H9 (cell line): Measurements from ENCODE around the gene TRPM8. TPM values are rescaled to one million over a fixed set of nuclear protein-coding genes. Genes with fewer than 3 reads are reported as not detected.

Experiments
- DNase-seq: peaks from one replicate; pipeline ENCODE4 v3.0.0-alpha.2; 2017
- H2AFZ ChIP-seq: one replicate; pipeline ENCODE4 v1.6.1; 2013; ENCODE audit warnings: mild to moderate bottlenecking, low read length, control low read depth, moderate library complexity
- H2AK5ac ChIP-seq: 2 replicates; pipeline ENCODE4 v1.6.1; 2013; ENCODE audit warnings: low read length, control low read depth, mixed read lengths; ENCODE audit not compliant: insufficient read length
- H2BK120ac ChIP-seq: one replicate; pipeline ENCODE4 v1.6.1; 2013; ENCODE audit warnings: low read depth, mild to moderate bottlenecking, low read length, control low read depth, inconsistent platforms; ENCODE audit not compliant: poor library complexity, severe bottlenecking
- H2BK12ac ChIP-seq: 2 replicates; pipeline ENCODE4 v1.6.1; 2013; ENCODE audit warnings: low read length, control low read depth, mixed read lengths, low read depth; ENCODE audit not compliant: insufficient read length
- H2BK15ac ChIP-seq: 2 replicates; pipeline ENCODE4 v1.6.1; 2013; ENCODE audit warnings: low read depth, low read length, control low read depth
- H2BK20ac ChIP-seq: one replicate; pipeline ENCODE4 v1.6.1; 2013; ENCODE audit warnings: low read depth, mild to moderate bottlenecking, low read length, control low read depth, inconsistent platforms; ENCODE audit not compliant: poor library complexity, severe bottlenecking
- H2BK5ac ChIP-seq: 2 replicates; pipeline ENCODE4 v1.6.1; 2013; ENCODE audit warnings: low read length, control low read depth, mixed read lengths; ENCODE audit not compliant: insufficient read length
- H3K14ac ChIP-seq: 2 replicates; pipeline ENCODE4 v1.6.1; 2013; ENCODE audit warnings: low read length, control low read depth; ENCODE audit not compliant: insufficient read depth
- H3K18ac ChIP-seq: 2 replicates; pipeline ENCODE4 v1.6.1; 2013; ENCODE audit warnings: low read depth, mild to moderate bottlenecking, mixed read lengths, low read length, control low read depth; ENCODE audit not compliant: insufficient read length
- H3K23ac ChIP-seq: 2 replicates; pipeline ENCODE4 v1.6.1; 2013; ENCODE audit warnings: low read length, control low read depth, mixed read lengths, low read depth; ENCODE audit not compliant: insufficient read length
- H3K23me2 ChIP-seq: 2 replicates; pipeline ENCODE4 v1.6.1; 2013; ENCODE audit warnings: low read depth, mild to moderate bottlenecking, mixed read lengths, low read length, control low read depth; ENCODE audit not compliant: insufficient read length, poor library complexity, severe bottlenecking
- H3K27ac ChIP-seq: 2 replicates; pipeline ENCODE4 v1.5.1; 2013; ENCODE audit warnings: low read length, control low read depth, mixed read lengths, low read depth; ENCODE audit not compliant: insufficient read length
- H3K27me3 ChIP-seq: 2 replicates; pipeline ENCODE4 v1.6.1; 2013; ENCODE audit warnings: low read length, control low read depth, inconsistent platforms; ENCODE audit not compliant: insufficient read depth
- H3K4ac ChIP-seq: 2 replicates; pipeline ENCODE4 v1.6.1; 2013; ENCODE audit warnings: low read depth, mild to moderate bottlenecking, control low read depth, inconsistent platforms, low read length, moderate library complexity
- H3K4me1 ChIP-seq: 2 replicates; pipeline ENCODE4 v1.6.1; 2013; ENCODE audit warnings: low read length, control low read depth, inconsistent platforms; ENCODE audit not compliant: insufficient read depth
- H3K4me2 ChIP-seq: 2 replicates; pipeline ENCODE4 v1.6.1; 2013; ENCODE audit warnings: low read length, control low read depth, mixed read lengths; ENCODE audit not compliant: insufficient read length, insufficient read depth
- H3K56ac ChIP-seq: 2 replicates; pipeline ENCODE4 v1.6.1; 2013; ENCODE audit warnings: low read depth, mild to moderate bottlenecking, mixed read lengths, low read length, control low read depth; ENCODE audit not compliant: insufficient read length
- H3K79me1 ChIP-seq: 2 replicates; pipeline ENCODE4 v1.6.1; 2013; ENCODE audit warnings: low read depth, mild to moderate bottlenecking, moderate library complexity, low read length, control low read depth, inconsistent platforms; ENCODE audit not compliant: insufficient read depth, poor library complexity, severe bottlenecking
- H3K79me2 ChIP-seq: 2 replicates; pipeline ENCODE4 v1.6.1; 2013; ENCODE audit warnings: low read length, control low read depth, inconsistent platforms; ENCODE audit not compliant: insufficient read depth
- H3K9ac ChIP-seq: 2 replicates; pipeline ENCODE4 v1.6.1; 2013; ENCODE audit warnings: low read length, control low read depth, mixed read lengths; ENCODE audit not compliant: insufficient read length; ENCODE audit errors: extremely low read depth
- H3K9me3 ChIP-seq: one replicate; pipeline ENCODE4 v1.6.1; 2013; ENCODE audit warnings: low read depth, low read length, inconsistent platforms; ENCODE audit not compliant: control insufficient read depth
- H3T11ph ChIP-seq: one replicate; pipeline ENCODE4 v1.6.1; 2013; ENCODE audit warnings: mild to moderate bottlenecking, low read length, control low read depth, inconsistent platforms
- H4K20me1 ChIP-seq: one replicate; pipeline ENCODE4 v1.6.1; 2013; ENCODE audit not compliant: control insufficient read depth, insufficient read length, insufficient read depth
- H4K5ac ChIP-seq: 2 replicates; pipeline ENCODE4 v1.6.1; 2013; ENCODE audit warnings: low read depth, mild to moderate bottlenecking, mixed read lengths, low read length, control low read depth; ENCODE audit not compliant: insufficient read length
- H4K8ac ChIP-seq: replicated peaks from 2 replicates; pipeline ENCODE4 v1.6.1; 2013; ENCODE audit warnings: low read length, control low read depth, mixed read lengths, low read depth; ENCODE audit not compliant: insufficient read length
- H4K91ac ChIP-seq: 2 replicates; pipeline ENCODE4 v1.6.1; 2013; ENCODE audit warnings: low read depth, mild to moderate bottlenecking, moderate library complexity, mixed read lengths, low read length, control low read depth; ENCODE audit not compliant: insufficient read length
- H3K27ac Mint-ChIP-seq, 3 experiments: 2 replicates in 2 of 3; 3 replicates in 1 of 3; pipeline ENCODE4 v1.8.0; 2020 to 2021; ENCODE audit warnings: mixed read lengths in 3 of 3, mild to moderate bottlenecking in 1 of 3, moderate library complexity in 1 of 3
- H3K27me3 Mint-ChIP-seq: 2 replicates; pipeline ENCODE4 v1.8.0; 2021; ENCODE audit warnings: low read depth, mild to moderate bottlenecking, moderate library complexity, mixed read lengths
- H3K36me3 Mint-ChIP-seq, 3 experiments: 2 replicates in 2 of 3; 3 replicates in 1 of 3; pipeline ENCODE4 v1.8.0; 2020 to 2021; ENCODE audit warnings: low read depth in 3 of 3, mixed read lengths in 3 of 3; ENCODE audit not compliant: insufficient read depth in 1 of 3
- H3K4me1 Mint-ChIP-seq, 2 experiments: 2 replicates each; pipeline ENCODE4 v1.8.0; 2020; ENCODE audit warnings: mixed read lengths in 2 of 2
- H3K4me3 Mint-ChIP-seq, 2 experiments: 2 replicates in 1 of 2; 3 replicates in 1 of 2; pipeline ENCODE4 v1.8.0; 2020 to 2021; ENCODE audit warnings: mild to moderate bottlenecking in 2 of 2, mixed read lengths in 2 of 2, moderate library complexity in 1 of 2
- H3K9me3 Mint-ChIP-seq, 2 experiments: 2 replicates in 1 of 2; 3 replicates in 1 of 2; pipeline ENCODE4 v1.8.0; 2020; ENCODE audit warnings: mild to moderate bottlenecking in 2 of 2, mixed read lengths in 2 of 2, moderate library complexity in 1 of 2
- CTCF ChIP-seq: fragments of 200-600 bp; sonication (generic); conservative IDR thresholded peaks from 3 replicates; pipeline ENCODE4 v1.8.0; 2021; ENCODE audit warnings: antibody characterized with exemption, mild to moderate bottlenecking
- total RNA-seq: library from RNA; stranded (reverse); gene quantifications from 2 replicates; pipeline ENCODE4 v1.2.1, GENCODE V29; 2021

TRPM8 gene
- total RNA-seq, 1 experiment from 2014 or later, result 0.28 TPM

DNA sequence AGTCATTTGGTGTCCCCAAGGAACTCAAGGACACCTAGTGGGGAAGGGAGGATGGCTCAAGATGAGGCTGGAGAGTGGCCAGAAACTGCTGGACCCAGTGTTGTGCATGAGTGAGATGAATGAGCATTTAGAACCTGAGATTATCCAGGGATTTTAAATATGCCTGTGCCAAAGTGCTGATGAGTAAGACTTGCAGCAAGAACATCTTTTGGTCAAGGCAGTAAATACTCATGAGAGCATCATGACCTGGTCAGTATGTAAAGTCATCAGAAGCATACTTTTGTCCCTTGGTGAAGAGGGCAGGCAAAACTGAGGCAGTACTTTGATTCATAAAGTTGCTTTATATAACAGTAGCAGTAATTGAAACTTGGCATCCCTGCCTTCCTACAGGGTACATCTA, 130.2 kb downstream of the TRPM8 start:
- H2BK15ac ChIP-seq, result no peak overlapping the region
- H3K79me1 ChIP-seq, result no peaks in the 10 kb centered on the region
- peaks cover 3 to 8% of the 10 kb centered on the region in 2 experiments for H3K4me1 Mint-ChIP-seq
- no peak for DNase-seq
- H3K56ac ChIP-seq, result no peak overlapping the region
- H2AK5ac ChIP-seq, result no peak overlapping the region
- H3K18ac ChIP-seq, result no peak overlapping the region
- no peak overlapping the region for H2BK12ac ChIP-seq
- H3K27me3 ChIP-seq, result no peaks in the 10 kb centered on the region
- H3K27ac Mint-ChIP-seq, result no peak overlapping the region
- no peak for TF ChIP-seq CTCF
- no peak overlapping the region for H3K14ac ChIP-seq
- H3K27ac ChIP-seq, result no peak overlapping the region
- no peak overlapping the region for H4K8ac ChIP-seq
- H2BK120ac ChIP-seq, result no peak overlapping the region
- H3K23ac ChIP-seq, result no peak overlapping the region
- H3K4me2 ChIP-seq, result no peak overlapping the region
- H3K23me2 ChIP-seq, result no peaks in the 10 kb centered on the region
- no peak overlapping the region for H2AFZ ChIP-seq
- H2BK5ac ChIP-seq, result no peak overlapping the region
- no peak overlapping the region for H3K9ac ChIP-seq
- no peak overlapping the region for H4K91ac ChIP-seq
- no peak overlapping the region for H3K4ac ChIP-seq
- no peak overlapping the region for H2BK20ac ChIP-seq
- no peak overlapping the region for H3K4me3 Mint-ChIP-seq
- H3K9me3 Mint-ChIP-seq, result no peaks in the 10 kb centered on the region
- no peaks in the 10 kb centered on the region; the same call in 1 of the 2 replicates for H3K4me1 ChIP-seq
- H3K79me2 ChIP-seq, result no peaks in the 10 kb centered on the region
- no peaks in the 10 kb centered on the region for H3K36me3 Mint-ChIP-seq
- no peaks in the 10 kb centered on the region for H4K20me1 ChIP-seq
- H3T11ph ChIP-seq, result no peak overlapping the region
- H4K5ac ChIP-seq, result no peak overlapping the region
- peaks cover 17% of the 10 kb centered on the region for H3K27me3 Mint-ChIP-seq
- no peaks in the 10 kb centered on the region for H3K9me3 ChIP-seq
